IPS-20b (cell line): ENCODE results near the gene ARMC3.
"Not testable (repeated sequence)": the region's sequence is repeated elsewhere in the genome, so short reads cannot be mapped to it uniquely, and the experiment has no call there.

Experiments
- H3K27ac ChIP-seq: one replicate; pipeline ENCODE4 v1.5.1; 2013; ENCODE audit warnings: low read length
- H3K27me3 ChIP-seq: 2 replicates; pipeline ENCODE4 v1.6.1; 2013; ENCODE audit warnings: mild to moderate bottlenecking, low read length, inconsistent platforms; ENCODE audit not compliant: insufficient read depth
- H3K36me3 ChIP-seq: 2 replicates; pipeline ENCODE4 v1.6.1; 2013; ENCODE audit warnings: low read depth, mild to moderate bottlenecking, inconsistent platforms, low read length, moderate library complexity; ENCODE audit not compliant: insufficient read depth
- H3K4me1 ChIP-seq: 2 replicates; pipeline ENCODE4 v1.6.1; 2013; ENCODE audit warnings: mild to moderate bottlenecking, control low read depth, inconsistent platforms, low read length, moderate library complexity; ENCODE audit not compliant: insufficient read depth
- H3K4me3 ChIP-seq: 2 replicates; pipeline ENCODE4 v1.5.1; 2013; ENCODE audit warnings: mild to moderate bottlenecking, low read length, inconsistent platforms
- H3K9ac ChIP-seq: 2 replicates; pipeline ENCODE4 v1.6.1; 2013; ENCODE audit warnings: low read depth, mild to moderate bottlenecking, inconsistent platforms, low read length, moderate library complexity
- H3K9me3 ChIP-seq: 2 replicates; pipeline ENCODE4 v1.6.1; 2013; ENCODE audit warnings: mild to moderate bottlenecking, low read depth, low read length, inconsistent platforms; ENCODE audit not compliant: insufficient read depth

The ARMC3 gene

GRCh38 chr10:22927661-22928403 lies at the start of gene ARMC3:
Gene ARMC3, plus strand, starts transcription at chr10:22928053. Its CDS starts 3,944 bp downstream, at chr10:22931997.
- Histone ChIP-seq H3K36me3 (no peaks in the 10 kb centered on the region), H3K9me3 (no peaks in the 10 kb centered on the region), H3K27ac (no peak within 1 kb of the TSS), H3K4me1 (peaks cover 3% of the 10 kb centered on the region; the same call in 1 of the 2 replicates), H3K4me3 (peak within 1 kb of the TSS; percentile 79), H3K9ac (peak within 1 kb of the TSS; percentile 76; the same call in 1 of the 2 replicates), H3K27me3 (peaks cover 31% of the 10 kb centered on the region)

- Histone ChIP-seq H3K4me1 (no peaks in the 10 kb centered on the region), H3K27ac (no peak overlapping the region), H3K36me3 (no peaks in the 10 kb centered on the region), H3K9me3 (peaks cover 9% of the 10 kb centered on the region; the same call in 1 of the 2 replicates), H3K9ac (no peak overlapping the region), H3K27me3 (no peaks in the 10 kb centered on the region), H3K4me3 (no peak overlapping the region)
Observed at GRCh38 chr10:22891797-22892196, 36.1 kb upstream of the ARMC3 start.

GRCh38 chr10:22893781-22894180 lies 34.1 kb upstream of the ARMC3 start:
- Histone ChIP-seq H3K4me3 (no peak overlapping the region), H3K4me1 (no peaks in the 10 kb centered on the region), H3K36me3 (no peaks in the 10 kb centered on the region), H3K27me3 (no peaks in the 10 kb centered on the region), H3K27ac (no peak overlapping the region), H3K9ac (no peak overlapping the region), H3K9me3 (peaks cover 9% of the 10 kb centered on the region; the same call in 1 of the 2 replicates)

- Histone ChIP-seq H3K4me1 (no peaks in the 10 kb centered on the region), H3K4me3 (no peak overlapping the region), H3K27ac (no peak overlapping the region), H3K36me3 (no peaks in the 10 kb centered on the region), H3K27me3 (no peaks in the 10 kb centered on the region), H3K9me3 (peaks cover 9% of the 10 kb centered on the region; the same call in 1 of the 2 replicates), H3K9ac (no peak overlapping the region)
Observed at GRCh38 chr10:22894714-22895113, 33.1 kb upstream of the ARMC3 start.

- Histone ChIP-seq H3K4me3 (no peak overlapping the region), H3K9ac (no peak overlapping the region), H3K36me3 (no peaks in the 10 kb centered on the region), H3K4me1 (no peaks in the 10 kb centered on the region), H3K27ac (no peak overlapping the region), H3K27me3 (no peaks in the 10 kb centered on the region), H3K9me3 (peaks cover 9% of the 10 kb centered on the region; the same call in 1 of the 2 replicates)
Observed at GRCh38 chr10:22895252-22895651, 32.6 kb upstream of the ARMC3 start.

GRCh38 chr10:22897371-22897770 lies 30.5 kb upstream of the ARMC3 start:
- Histone ChIP-seq H3K9me3 (no peaks in the 10 kb centered on the region; the same call in none of the 2 replicates), H3K27ac (no peak overlapping the region), H3K27me3 (no peaks in the 10 kb centered on the region), H3K9ac (no peak overlapping the region), H3K4me3 (no peak overlapping the region), H3K4me1 (no peaks in the 10 kb centered on the region), H3K36me3 (no peaks in the 10 kb centered on the region)

GRCh38 chr10:22899307-22899706 lies 28.5 kb upstream of the ARMC3 start:
- H3K9ac ChIP-seq: no peak overlapping the region
- no peaks in the 10 kb centered on the region; the same call in none of the 2 replicates for H3K9me3 ChIP-seq
- no peaks in the 10 kb centered on the region for H3K36me3 ChIP-seq
- H3K4me1 ChIP-seq: no peaks in the 10 kb centered on the region
- H3K27ac ChIP-seq: no peak overlapping the region
- no peak overlapping the region for H3K4me3 ChIP-seq
- H3K27me3 ChIP-seq: no peaks in the 10 kb centered on the region

GRCh38 chr10:22899775-22900174 lies 28.1 kb upstream of the ARMC3 start:
- Histone ChIP-seq H3K9ac (no peak overlapping the region), H3K27ac (no peak overlapping the region), H3K4me1 (no peaks in the 10 kb centered on the region), H3K4me3 (no peak overlapping the region), H3K36me3 (no peaks in the 10 kb centered on the region), H3K27me3 (no peaks in the 10 kb centered on the region), H3K9me3 (no peaks in the 10 kb centered on the region; the same call in none of the 2 replicates)

GRCh38 chr10:22900841-22901601 lies 26.8 kb upstream of the ARMC3 start:
- Histone ChIP-seq H3K4me3 (no peak overlapping the region), H3K4me1 (no peaks in the 10 kb centered on the region), H3K27ac (no peak overlapping the region), H3K9me3 (peaks cover 1% of the 10 kb centered on the region), H3K9ac (no peak overlapping the region), H3K36me3 (no peaks in the 10 kb centered on the region), H3K27me3 (no peaks in the 10 kb centered on the region)

GRCh38 chr10:22902147-22902546 lies 25.7 kb upstream of the ARMC3 start:
- H3K4me3 ChIP-seq, H3K27me3 ChIP-seq, H3K4me1 ChIP-seq, H3K9me3 ChIP-seq, H3K36me3 ChIP-seq, H3K27ac ChIP-seq, H3K9ac ChIP-seq: not testable (repeated sequence)

- Histone ChIP-seq H3K4me3 (no peak overlapping the region), H3K9ac (no peak overlapping the region), H3K4me1 (no peaks in the 10 kb centered on the region), H3K36me3 (no peaks in the 10 kb centered on the region), H3K27ac (no peak overlapping the region), H3K9me3 (peaks cover 21% of the 10 kb centered on the region), H3K27me3 (no peaks in the 10 kb centered on the region)
Observed at GRCh38 chr10:22903694-22904093, 24.2 kb upstream of the ARMC3 start.

GRCh38 chr10:22906767-22907166 lies 21.1 kb upstream of the ARMC3 start:
- Histone ChIP-seq H3K9ac (no peak overlapping the region), H3K4me1 (no peaks in the 10 kb centered on the region), H3K27ac (no peak overlapping the region), H3K36me3 (no peaks in the 10 kb centered on the region), H3K9me3 (peaks cover 37% of the 10 kb centered on the region), H3K4me3 (no peak overlapping the region), H3K27me3 (no peaks in the 10 kb centered on the region)
